ENCODE measurements around the gene CFAP299.

The CFAP299 gene

GRCh38 chr4:80839792-80840191 is 504.3 kb downstream of the CFAP299 start:
- no peak for DNase-seq
- intact Hi-C loops (cut with DNase I) = no loop called here

GRCh38 chr4:80840396-80840795 is 504.9 kb downstream of the CFAP299 start:
- intact Hi-C loops (cut with DNase I) = no loop called here
- no peak for DNase-seq

- no peak for DNase-seq
- intact Hi-C loops (cut with DNase I) = no loop called here
These were observed 506.2 kb downstream of the CFAP299 start for GRCh38 chr4:80841587-80842281.

- DNase-seq = no peak
- intact Hi-C loops (cut with DNase I) = no loop called here
These were observed 510.7 kb downstream of the CFAP299 start for GRCh38 chr4:80846210-80846609.

- intact Hi-C loops (cut with DNase I) = no loop called here
- DNase-seq = no peak
These were observed 516.5 kb downstream of the CFAP299 start for GRCh38 chr4:80852061-80852460.

- intact Hi-C loops (cut with DNase I) = no loop called here
- no peak for DNase-seq
These were observed 538.0 kb downstream of the CFAP299 start for GRCh38 chr4:80873571-80873970.

GRCh38 chr4:80874979-80875378 is 539.4 kb downstream of the CFAP299 start:
- intact Hi-C loops (cut with DNase I) = no loop called here
- DNase-seq = no peak

GRCh38 chr4:80875642-80876041 is 540.1 kb downstream of the CFAP299 start:
- intact Hi-C loops (cut with DNase I) = no loop called here
- no peak for DNase-seq

- no peak for DNase-seq
- intact Hi-C loops (cut with DNase I) = no loop called here
These were observed 541.3 kb downstream of the CFAP299 start for GRCh38 chr4:80876810-80877209.

- DNase-seq = no peak
- intact Hi-C loops (cut with DNase I) = no loop called here
These were observed 542.7 kb downstream of the CFAP299 start for GRCh38 chr4:80878218-80878617.

- intact Hi-C loops (cut with DNase I) = no loop called here
- no peak for DNase-seq
These were observed 562.2 kb downstream of the CFAP299 start for GRCh38 chr4:80897537-80898303.

- intact Hi-C loops (cut with DNase I) = no loop called here
- DNase-seq = no peak
These were observed 565.4 kb downstream of the CFAP299 start for GRCh38 chr4:80900908-80901307.

GRCh38 chr4:80903020-80903419 is 567.5 kb downstream of the CFAP299 start:
- intact Hi-C loops (cut with DNase I) = no loop called here
- no peak for DNase-seq

- DNase-seq = no peak
- intact Hi-C loops (cut with DNase I) = no loop called here
These were observed 574.4 kb downstream of the CFAP299 start for GRCh38 chr4:80909938-80910337.

GRCh38 chr4:80911458-80911857 is 575.9 kb downstream of the CFAP299 start:
- intact Hi-C loops (cut with DNase I) = no loop called here
- no peak for DNase-seq

- intact Hi-C loops (cut with DNase I) = no loop called here
- no peak for DNase-seq
These were observed 576.8 kb downstream of the CFAP299 start for GRCh38 chr4:80912350-80912749.

GRCh38 chr4:80913381-80913780 is 577.9 kb downstream of the CFAP299 start:
- no peak for DNase-seq
- intact Hi-C loops (cut with DNase I) = no loop called here

- DNase-seq = no peak
- intact Hi-C loops (cut with DNase I) = no loop called here
These were observed 581.2 kb downstream of the CFAP299 start for GRCh38 chr4:80916770-80917169.

- intact Hi-C loops (cut with DNase I) = no loop called here
- DNase-seq = no peak
These were observed 582.5 kb downstream of the CFAP299 start for GRCh38 chr4:80918004-80918403.

- DNase-seq = no peak
- intact Hi-C loops (cut with DNase I) = no loop called here
These were observed 585.9 kb downstream of the CFAP299 start for GRCh38 chr4:80921441-80921840.

- DNase-seq = no peak
- intact Hi-C loops (cut with DNase I) = no loop called here
These were observed 587.4 kb downstream of the CFAP299 start for GRCh38 chr4:80922941-80923340.

Measured in head of caudate nucleus (tissue), 42 donors.